HCT116 (cell line): ENCODE results near the gene ARHGAP40. TPM values are rescaled to one million over a fixed set of nuclear protein-coding genes. Genes with fewer than 3 reads are reported as not detected.

Experiments used
- ATAC-seq: fragments of 200-7000 bp; cut with Tn5 transposase; 2 replicates; pipeline ENCODE4 v1.9.1; 2020; ENCODE audit warnings: mild to moderate bottlenecking, moderate library complexity
- BruUV-seq: library from RNA; stranded (reverse); fragments of 400-500 nt; replicated peaks from 2 replicates; lab custom pipeline; 2021; lab: Mats Ljungman, UMichigan
- CTCF ChIA-PET: fragments of 300-600 bp; sonication (Branson Sonifier 250); formaldehyde crosslinking; loops from one replicate; lab custom pipeline; 2021; ENCODE audit warnings: antibody characterized with exemption; lab: Charles Lee
- POLR2A ChIA-PET: fragments of 300-600, 350-600 bp; sonication (Branson Sonifier 250); formaldehyde crosslinking; loops from one replicate; lab custom pipeline; 2021; ENCODE audit warnings: antibody characterized with exemption; lab: Charles Lee
- RAD21 ChIA-PET, 2 experiments: fragments of 300-600 bp; sonication (Branson Sonifier 250); formaldehyde crosslinking; loops; one replicate each; lab custom pipeline; 2023; ENCODE audit warnings: low total read pairs in 2 of 2; ENCODE audit not compliant: uncharacterized antibody in 2 of 2, unreplicated experiment in 2 of 2, low non-redundant PET in 1 of 2; lab: Charles Lee
- DNase-seq: peaks from one replicate; pipeline ENCODE4 v3.0.0-alpha.2; 2010; ENCODE audit warnings: low read depth, low spot score
- H2AFZ ChIP-seq: fragments of 200-600 bp; shearing (Covaris generic), sonication (generic); 2 replicates; pipeline ENCODE4 v1.6.1; 2017; ENCODE audit warnings: low read depth, mixed run types, mixed read lengths, antibody characterized with exemption, low read length; ENCODE audit not compliant: poor library complexity, severe bottlenecking
- H3K27ac ChIP-seq: 2 replicates; pipeline ENCODE4 v1.5.1; 2012; ENCODE audit warnings: low read depth, low read length
- H3K27me3 ChIP-seq: fragments of 200-600 bp; sonication (generic); 2 replicates; pipeline ENCODE4 v1.6.1; 2016; ENCODE audit warnings: mixed run types, low read length, mixed read lengths; ENCODE audit not compliant: insufficient read depth
- H3K36me3 ChIP-seq, 2 experiments: fragments of 200-500 bp in 1 of 2; fragments of 200-600 bp in 1 of 2; sonication (Bioruptor generic) in 1 of 2; sonication (generic) in 1 of 2; 2 replicates each; pipeline versions ENCODE4 v1.5.1 to v1.6.1; 2014 to 2016; ENCODE audit warnings: low read length in 2 of 2, inconsistent platforms in 1 of 2, mixed read lengths in 1 of 2, mixed run types in 1 of 2; ENCODE audit not compliant: insufficient read depth in 2 of 2, control insufficient read depth in 1 of 2
- H3K4me1 ChIP-seq, 2 experiments: fragments of 200-600 bp in 1 of 2; sonication (generic) in 1 of 2; 2 replicates each; pipeline versions ENCODE4 v1.5.1 to v1.6.1; 2012 to 2017; ENCODE audit warnings: low read length in 2 of 2, inconsistent platforms in 1 of 2, mild to moderate bottlenecking in 1 of 2, mixed read lengths in 1 of 2, mixed run types in 1 of 2, moderate library complexity in 1 of 2; ENCODE audit not compliant: insufficient read depth in 2 of 2, control insufficient read depth in 1 of 2
- H3K4me2 ChIP-seq: fragments of 200-600 bp; sonication (generic); 2 replicates; pipeline ENCODE4 v1.6.1; 2017; ENCODE audit warnings: mixed run types, low read length, mixed read lengths
- H3K4me3 ChIP-seq, 2 experiments: fragments of 200-600 bp in 1 of 2; sonication (generic) in 1 of 2; replicated peaks in 1 of 2; 2 replicates each; pipeline ENCODE4 v1.5.1; 2011 to 2016; ENCODE audit warnings: low read length in 2 of 2, control low read depth in 1 of 2, low read depth in 1 of 2, mild to moderate bottlenecking in 1 of 2, mixed read lengths in 1 of 2, mixed run types in 1 of 2
- H3K79me2 ChIP-seq: fragments of 200-600 bp; sonication (generic); 2 replicates; pipeline ENCODE4 v1.6.1; 2017; ENCODE audit warnings: mild to moderate bottlenecking, mixed run types, low read length, moderate library complexity, mixed read lengths; ENCODE audit not compliant: insufficient read depth
- H3K9ac ChIP-seq: fragments of 200-600 bp; sonication (generic); 2 replicates; pipeline ENCODE4 v1.6.1; 2016; ENCODE audit warnings: low read length, mixed read lengths
- H3K9me2 ChIP-seq: fragments of 200-600 bp; sonication (generic), shearing (Covaris generic); 2 replicates; pipeline ENCODE4 v1.6.1; 2017; ENCODE audit warnings: mixed run types, mild to moderate bottlenecking, moderate library complexity; ENCODE audit not compliant: insufficient read depth
- H3K9me3 ChIP-seq, 2 experiments: fragments of 200-500 bp in 1 of 2; fragments of 200-600 bp in 1 of 2; sonication (Bioruptor generic) in 1 of 2; sonication (generic) in 1 of 2; 2 replicates each; pipeline ENCODE4 v1.6.1; 2014 to 2017; ENCODE audit warnings: low read length in 2 of 2, mixed read lengths in 2 of 2, inconsistent platforms in 1 of 2, low read depth in 1 of 2, mild to moderate bottlenecking in 1 of 2, mixed run types in 1 of 2, moderate library complexity in 1 of 2; ENCODE audit not compliant: control insufficient read depth in 1 of 2, insufficient read depth in 1 of 2
- H4K20me1 ChIP-seq: fragments of 200-600 bp; sonication (generic), shearing (Covaris generic); 2 replicates; pipeline ENCODE4 v1.6.1; 2017; ENCODE audit warnings: mixed run types, mild to moderate bottlenecking, moderate library complexity; ENCODE audit not compliant: insufficient read depth
- ATF3 ChIP-seq: IDR thresholded peaks from 2 replicates; pipeline ENCODE4 v1.6.1; 2012
- CBX3 ChIP-seq: IDR thresholded peaks from 2 replicates; pipeline ENCODE4 v1.6.1; 2012; ENCODE audit warnings: low read depth
- EZH2 ChIP-seq: fragments of 200-600 bp; sonication (generic); IDR thresholded peaks from 2 replicates; pipeline ENCODE4 v1.6.1; 2017; ENCODE audit warnings: antibody characterized with exemption, mixed run types
- MAX ChIP-seq: IDR thresholded peaks from 2 replicates; pipeline ENCODE4 v1.6.1; 2012
- RAD21 ChIP-seq: IDR thresholded peaks from 2 replicates; pipeline ENCODE4 v1.6.1; 2012; ENCODE audit warnings: low read depth, mild to moderate bottlenecking
- SRF ChIP-seq: IDR thresholded peaks from 2 replicates; pipeline ENCODE4 v1.6.1; 2012; ENCODE audit warnings: low read depth
- TCF7L2 ChIP-seq: IDR thresholded peaks from 2 replicates; pipeline ENCODE4 v1.7.0; 2011; ENCODE audit warnings: borderline replicate concordance, inconsistent platforms; ENCODE audit not compliant: insufficient read depth, insufficient read length; ENCODE audit errors: extremely low read depth
- ZFX ChIP-seq: fragments of 450-650 bp; IDR thresholded peaks from 2 replicates; pipeline ENCODE4 v1.6.1; 2017
- ZNF274 ChIP-seq: fragments of 200-500 bp; sonication (Bioruptor generic); IDR thresholded peaks from 2 replicates; pipeline ENCODE4 v1.6.1; 2014; ENCODE audit warnings: mild to moderate bottlenecking, low read depth, low read length, inconsistent platforms
- intact Hi-C: fragments of 100-400 bp; cut with micrococcal nuclease; formaldehyde crosslinking; loops from 2 replicates; pipeline ENCODE4 v1.10.0; 2022
- total RNA-seq: library from RNA; stranded (reverse); gene quantifications from one replicate; pipeline ENCODE4 v1.2.1, GENCODE V29; 2021; ENCODE audit not compliant: unreplicated experiment

Gene ARHGAP40
- total RNA-seq, 1 experiment from 2014 or later, result 3.4 TPM

DNA sequence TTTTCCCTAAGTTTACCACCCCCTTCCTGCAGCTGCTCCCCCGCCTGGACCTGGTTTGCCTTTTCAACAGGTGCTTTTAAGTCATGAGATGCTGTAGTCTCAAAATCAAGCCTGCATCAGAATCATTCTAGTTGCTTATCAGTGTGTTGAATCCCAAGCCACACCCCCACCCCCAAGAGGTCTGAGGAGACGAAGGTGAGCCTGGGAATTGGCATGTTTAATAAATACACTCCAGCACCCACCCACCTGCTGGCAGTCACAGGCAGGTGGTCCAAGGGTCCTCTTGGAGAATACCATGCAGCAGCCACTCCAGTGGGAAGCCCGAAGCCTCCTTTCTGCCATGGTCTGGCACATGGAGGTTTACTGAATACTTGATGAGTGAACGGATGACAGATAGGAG, 21.7 kb upstream of the ARHGAP40 start (continued):
- TF ChIP-seq ZFX (no peak), SRF (no peak), ZNF274 (no peak), RAD21 (no peak), MAX (no peak), EZH2 (no peak)

GRCh38 chr20:38581013-38581412, 20.6 kb upstream of the ARHGAP40 start, which contains the start of gene ADIG:
ADIG (plus strand) TSS chr20:38581197; CDS start chr20:38581251, 54 bp downstream.
- Histone ChIP-seq H3K36me3 (no peaks in the 10 kb centered on the region; a peak in 1 of 4 replicates), H3K9me2 (no peaks in the 10 kb centered on the region), H4K20me1 (no peaks in the 10 kb centered on the region), H3K79me2 (no peaks in the 10 kb centered on the region), H3K27ac (no peak within 1 kb of the TSS), H3K9me3 (no peaks in the 10 kb centered on the region), H3K9ac (no peak within 1 kb of the TSS), H3K27me3 (0 out of 2 replicates have a peak, but pooled peaks cover 3% of the 10 kb centered on the region), H3K4me3 (no peak within 1 kb of the TSS), H3K4me1 (no peaks in the 10 kb centered on the region), H2AFZ (no peak within 1 kb of the TSS), H3K4me2 (no peak within 1 kb of the TSS)
- ChIA-PET RAD21 (no interaction called here), POLR2A (no interaction called here), CTCF (no interaction called here)
- no peak for TF ChIP-seq ZFX
- no peak for TF ChIP-seq CBX3
- TF ChIP-seq ZNF274, result no peak
- TF ChIP-seq ATF3, result no peak
- no peak for TF ChIP-seq MAX
- no peak for TF ChIP-seq TCF7L2
- DNase-seq (no peak), ATAC-seq (peak; percentile 55)
- no TSS peak for BruUV-seq
- intact Hi-C loops, result no loop called here
